ENCODE data around the gene PTPRB.

PTPRB gene

DNA sequence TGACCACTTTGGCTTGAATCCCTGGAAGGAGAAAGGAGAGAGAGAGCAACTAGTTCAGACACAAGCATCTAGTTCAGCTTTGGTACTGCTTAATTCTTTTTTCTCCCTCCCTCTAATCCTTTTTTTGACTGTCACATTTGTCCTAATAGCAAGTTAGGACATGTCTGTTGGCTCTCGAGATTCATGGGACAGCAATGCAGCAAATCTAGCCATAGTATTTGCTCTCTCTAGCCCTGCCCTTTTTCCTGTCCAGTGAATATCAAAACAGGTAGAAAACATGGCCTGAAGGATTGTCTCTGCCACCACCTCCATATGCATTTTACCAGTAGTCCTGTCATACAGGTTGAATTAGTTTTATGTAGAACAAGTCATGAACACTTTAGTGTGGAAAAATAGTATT lies 116.4 kb downstream of the PTPRB start:
- TF ChIP-seq, protein P1, sequence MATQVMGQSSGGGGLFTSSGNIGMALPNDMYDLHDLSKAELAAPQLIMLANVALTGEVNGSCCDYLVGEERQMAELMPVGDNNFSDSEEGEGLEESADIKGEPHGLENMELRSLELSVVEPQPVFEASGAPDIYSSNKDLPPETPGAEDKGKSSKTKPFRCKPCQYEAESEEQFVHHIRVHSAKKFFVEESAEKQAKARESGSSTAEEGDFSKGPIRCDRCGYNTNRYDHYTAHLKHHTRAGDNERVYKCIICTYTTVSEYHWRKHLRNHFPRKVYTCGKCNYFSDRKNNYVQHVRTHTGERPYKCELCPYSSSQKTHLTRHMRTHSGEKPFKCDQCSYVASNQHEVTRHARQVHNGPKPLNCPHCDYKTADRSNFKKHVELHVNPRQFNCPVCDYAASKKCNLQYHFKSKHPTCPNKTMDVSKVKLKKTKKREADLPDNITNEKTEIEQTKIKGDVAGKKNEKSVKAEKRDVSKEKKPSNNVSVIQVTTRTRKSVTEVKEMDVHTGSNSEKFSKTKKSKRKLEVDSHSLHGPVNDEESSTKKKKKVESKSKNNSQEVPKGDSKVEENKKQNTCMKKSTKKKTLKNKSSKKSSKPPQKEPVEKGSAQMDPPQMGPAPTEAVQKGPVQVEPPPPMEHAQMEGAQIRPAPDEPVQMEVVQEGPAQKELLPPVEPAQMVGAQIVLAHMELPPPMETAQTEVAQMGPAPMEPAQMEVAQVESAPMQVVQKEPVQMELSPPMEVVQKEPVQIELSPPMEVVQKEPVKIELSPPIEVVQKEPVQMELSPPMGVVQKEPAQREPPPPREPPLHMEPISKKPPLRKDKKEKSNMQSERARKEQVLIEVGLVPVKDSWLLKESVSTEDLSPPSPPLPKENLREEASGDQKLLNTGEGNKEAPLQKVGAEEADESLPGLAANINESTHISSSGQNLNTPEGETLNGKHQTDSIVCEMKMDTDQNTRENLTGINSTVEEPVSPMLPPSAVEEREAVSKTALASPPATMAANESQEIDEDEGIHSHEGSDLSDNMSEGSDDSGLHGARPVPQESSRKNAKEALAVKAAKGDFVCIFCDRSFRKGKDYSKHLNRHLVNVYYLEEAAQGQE (IDR thresholded peaks at IDR 0.05; ENCODE audit: insufficient read depth in 1 of 2, low read depth in 2 of 2, low read length in 2 of 2) = no peak
- TF ChIP-seq FOXP2 (optimal IDR thresholded peaks at IDR 0.05; ENCODE audit: borderline replicate concordance, extremely low read depth, extremely low read length, insufficient read depth) = no peak
- TF ChIP-seq TAF1 (IDR thresholded peaks at IDR 0.05; ENCODE audit: borderline replicate concordance, insufficient read depth, low read length) = no peak
- no peak for TF ChIP-seq POLR2AphosphoS5 (IDR thresholded peaks at IDR 0.05; ENCODE audit: low read depth, low read length)

DNA sequence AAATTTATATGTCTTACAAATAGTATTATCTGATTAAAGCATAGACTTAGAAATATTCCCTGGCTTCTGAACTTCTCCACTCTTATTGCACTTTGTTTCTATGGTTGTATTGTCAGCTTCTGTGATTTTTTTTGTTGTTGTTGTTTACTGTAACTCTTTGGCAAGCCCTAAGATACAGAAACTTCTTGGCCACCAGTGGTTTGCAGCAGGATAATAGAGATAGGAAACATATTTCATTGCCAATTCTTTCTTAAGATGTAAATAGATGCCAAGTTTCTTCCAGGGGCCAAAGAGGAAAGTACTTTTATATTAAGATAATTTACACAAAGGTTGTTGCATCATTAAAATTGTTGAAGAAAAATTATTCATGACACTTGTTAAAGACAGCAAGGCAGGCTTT lies 123.8 kb downstream of the PTPRB start:
- TF ChIP-seq POLR2AphosphoS5 (IDR thresholded peaks at IDR 0.05; ENCODE audit: low read depth, low read length) = no peak
- TF ChIP-seq FOXP2 (optimal IDR thresholded peaks at IDR 0.05; ENCODE audit: borderline replicate concordance, extremely low read depth, extremely low read length, insufficient read depth) = no peak
- no peak for TF ChIP-seq TAF1 (IDR thresholded peaks at IDR 0.05; ENCODE audit: borderline replicate concordance, insufficient read depth, low read length)
- TF ChIP-seq, protein P1 (IDR thresholded peaks at IDR 0.05; ENCODE audit: insufficient read depth in 1 of 2, low read depth in 2 of 2, low read length in 2 of 2) = no peak
- TF ChIP-seq SIN3A (IDR thresholded peaks at IDR 0.05; ENCODE audit: borderline replicate concordance, insufficient read depth, low read length) = no peak

DNA sequence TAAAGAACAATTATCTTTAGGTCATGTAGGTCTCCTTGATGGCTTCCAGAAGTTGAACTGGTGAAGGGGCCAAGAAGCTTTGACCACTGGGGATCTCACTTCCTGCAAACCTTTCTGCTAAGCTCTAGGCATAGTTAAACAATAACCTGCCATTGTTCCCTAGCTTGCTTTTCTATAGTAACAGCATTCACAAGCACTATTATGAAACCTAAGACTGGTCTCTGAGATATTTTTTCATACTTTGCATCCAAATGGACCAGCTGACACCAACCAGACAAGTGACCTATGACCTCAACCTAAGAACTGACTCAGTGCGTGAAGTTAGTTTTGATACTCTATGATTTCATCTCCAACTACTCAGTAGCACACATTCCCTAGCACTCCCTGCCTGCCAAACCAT lies 129.1 kb downstream of the PTPRB start:
- TF ChIP-seq FOXP2 (optimal IDR thresholded peaks at IDR 0.05; ENCODE audit: borderline replicate concordance, extremely low read depth, extremely low read length, insufficient read depth) (no peak), SIN3A (IDR thresholded peaks at IDR 0.05; ENCODE audit: borderline replicate concordance, insufficient read depth, low read length) (no peak)
- TF ChIP-seq, protein P1 (IDR thresholded peaks at IDR 0.05; ENCODE audit: insufficient read depth in 1 of 2, low read depth in 2 of 2, low read length in 2 of 2) = no peak

DNA sequence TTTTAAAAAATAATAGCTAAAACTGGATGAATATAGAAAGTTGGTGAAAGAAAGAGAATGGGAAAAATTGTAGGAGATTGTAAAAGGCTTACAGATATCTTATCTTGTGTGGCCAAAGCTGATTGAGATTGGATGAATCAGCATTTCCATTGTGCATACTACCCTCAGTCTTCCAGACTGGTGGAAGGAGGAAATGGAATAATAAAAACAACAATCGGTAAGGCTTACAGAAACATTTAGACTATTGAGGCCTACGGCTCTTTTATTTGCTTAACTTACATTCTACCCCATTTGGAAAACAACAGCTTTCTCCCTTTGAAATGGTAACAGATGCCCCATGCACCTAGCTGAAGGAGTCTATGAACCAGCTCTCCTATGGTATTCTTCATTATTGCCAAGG lies 129.8 kb downstream of the PTPRB start:
- TF ChIP-seq FOXP2 (optimal IDR thresholded peaks at IDR 0.05; ENCODE audit: borderline replicate concordance, extremely low read depth, extremely low read length, insufficient read depth) (no peak), SIN3A (IDR thresholded peaks at IDR 0.05; ENCODE audit: borderline replicate concordance, insufficient read depth, low read length) (no peak)
- TF ChIP-seq, protein P1 (IDR thresholded peaks at IDR 0.05; ENCODE audit: insufficient read depth in 1 of 2, low read depth in 2 of 2, low read length in 2 of 2) = no peak

DNA sequence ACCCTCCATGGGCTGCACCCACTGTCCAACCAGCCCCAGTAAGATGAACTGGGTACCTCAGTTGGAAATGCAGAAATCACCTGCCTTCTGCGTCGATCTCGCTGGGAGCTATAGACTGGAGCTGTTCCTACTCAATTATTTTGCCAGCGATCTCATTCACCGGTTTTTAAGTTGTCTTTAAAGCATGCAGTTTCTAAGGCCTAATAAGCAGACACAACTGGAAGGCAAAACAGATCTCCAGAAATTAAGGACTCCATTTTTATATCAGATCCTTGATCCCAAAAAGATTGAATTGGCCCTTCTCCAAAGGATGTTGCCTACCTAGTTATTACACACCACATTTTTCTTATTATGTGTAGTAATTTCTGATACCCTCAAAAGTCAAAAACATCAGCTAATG lies 139.7 kb downstream of the PTPRB start:
- TF ChIP-seq, protein P1 (IDR thresholded peaks at IDR 0.05; ENCODE audit: insufficient read depth in 1 of 2, low read depth in 2 of 2, low read length in 2 of 2) = no peak
- no peak for TF ChIP-seq TAF1 (IDR thresholded peaks at IDR 0.05; ENCODE audit: borderline replicate concordance, insufficient read depth, low read length)
- no peak for TF ChIP-seq SIN3A (IDR thresholded peaks at IDR 0.05; ENCODE audit: borderline replicate concordance, insufficient read depth, low read length)
- TF ChIP-seq FOXP2 (optimal IDR thresholded peaks at IDR 0.05; ENCODE audit: borderline replicate concordance, extremely low read depth, extremely low read length, insufficient read depth) = no peak
- no peak for TF ChIP-seq POLR2AphosphoS5 (IDR thresholded peaks at IDR 0.05; ENCODE audit: low read depth, low read length)

Data from PFSK-1 (cell line).